ENCODE measurements around the gene ADD3. TPM values are rescaled to one million over a fixed set of nuclear protein-coding genes. Genes with fewer than 3 reads are reported as not detected.
A peak's percentile ranks its signal among the peaks of the same experiment; 100 is the strongest.

ADD3 gene
- total RNA-seq, 2 donors from 2014 or later, result 37.9 to 40.5 TPM

GRCh38 chr10:110065269-110065668 lies 57.5 kb downstream of the ADD3 start:
- ATAC-seq (no peak), DNase-seq (no peak)
- intact Hi-C loops (cut with DNase I), result no loop called here
- no peaks in the 10 kb centered on the region for H3K36me3 ChIP-seq (replicated peaks in 1 of 2; ENCODE audit: insufficient read depth in 1 of 2, low read depth in 2 of 2)
- no peak overlapping the region for H3K27ac ChIP-seq
- TF ChIP-seq POLR2A (IDR thresholded peaks at IDR 0.05) (no peak), CTCF (IDR thresholded peaks at IDR 0.05) (no peak)
- H3K27me3 ChIP-seq, result no peaks in the 10 kb centered on the region
- H3K4me1 ChIP-seq, result peaks cover 27% of the 10 kb centered on the region
- no peak overlapping the region for H3K4me3 ChIP-seq
- no peaks in the 10 kb centered on the region for H3K9me3 ChIP-seq
- 100% methylated on average over 1 of the region's 2 CpGs; no CpG with 5 or more reads in 1 of the 2 donors for WGBS, 2 donors

DNA sequence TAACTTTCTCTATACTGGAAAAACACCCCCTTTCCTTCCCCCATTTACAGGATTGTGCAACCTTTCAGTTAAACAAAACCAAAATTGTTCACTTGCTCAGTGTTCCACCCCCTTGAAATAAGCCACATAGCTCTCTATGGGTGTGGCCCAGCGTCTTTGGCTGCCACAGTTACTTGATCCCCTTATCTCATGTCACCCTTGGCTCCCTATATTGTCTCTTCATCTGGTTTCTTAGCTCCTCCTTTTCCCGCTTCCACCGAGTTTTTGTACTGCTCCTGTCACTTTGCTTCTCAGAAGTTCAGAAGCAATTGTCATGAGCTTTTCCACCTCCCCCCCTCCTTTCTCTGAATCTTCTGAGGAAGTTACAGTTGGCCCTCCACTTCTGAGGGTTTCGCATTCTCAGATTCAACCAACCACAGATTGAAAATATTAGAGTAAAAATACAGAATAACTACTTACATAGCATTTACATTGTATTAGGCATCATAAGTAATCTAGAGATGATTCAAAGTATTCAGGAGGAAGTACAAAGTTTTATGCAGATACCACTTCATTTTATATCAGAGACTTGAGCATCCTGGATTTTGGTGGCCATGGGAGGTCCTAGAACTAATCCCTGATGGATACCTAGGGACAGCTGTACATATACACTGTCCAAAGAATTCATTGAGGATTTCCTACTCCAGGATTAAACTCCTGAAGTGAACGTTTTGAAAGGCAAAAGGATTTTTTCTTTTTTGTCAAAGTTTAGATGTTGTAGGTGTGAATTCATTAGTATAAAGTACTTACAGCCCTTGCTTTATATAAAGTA lies 60.4 kb downstream of the ADD3 start:
- Histone ChIP-seq H3K4me3 (no peak overlapping the region), H3K27me3 (no peaks in the 10 kb centered on the region), H3K9me3 (no peaks in the 10 kb centered on the region), H3K27ac (peak overlapping the region in 1 of 4 donors; percentile 24), H3K4me1 (peaks cover 31% of the 10 kb centered on the region), H3K36me3 (replicated peaks in 1 of 2; ENCODE audit: insufficient read depth in 1 of 2, low read depth in 2 of 2) (no peaks in the 10 kb centered on the region)
- 54 to 60% methylated on average over 4 of the region's 5 CpGs for WGBS, 2 donors
- ATAC-seq (no peak), DNase-seq (peak in 1 of 4 donors; percentile 13)
- intact Hi-C loops (cut with DNase I), result no loop called here
- TF ChIP-seq CTCF (IDR thresholded peaks at IDR 0.05) (no peak), POLR2A (IDR thresholded peaks at IDR 0.05) (no peak)

- no peak for ATAC-seq
- 81 to 96% methylated on average over 6 to 7 of the region's 7 CpGs for WGBS, 2 donors
Observed at GRCh38 chr10:110068780-110069179, 61.0 kb downstream of the ADD3 start.

DNA sequence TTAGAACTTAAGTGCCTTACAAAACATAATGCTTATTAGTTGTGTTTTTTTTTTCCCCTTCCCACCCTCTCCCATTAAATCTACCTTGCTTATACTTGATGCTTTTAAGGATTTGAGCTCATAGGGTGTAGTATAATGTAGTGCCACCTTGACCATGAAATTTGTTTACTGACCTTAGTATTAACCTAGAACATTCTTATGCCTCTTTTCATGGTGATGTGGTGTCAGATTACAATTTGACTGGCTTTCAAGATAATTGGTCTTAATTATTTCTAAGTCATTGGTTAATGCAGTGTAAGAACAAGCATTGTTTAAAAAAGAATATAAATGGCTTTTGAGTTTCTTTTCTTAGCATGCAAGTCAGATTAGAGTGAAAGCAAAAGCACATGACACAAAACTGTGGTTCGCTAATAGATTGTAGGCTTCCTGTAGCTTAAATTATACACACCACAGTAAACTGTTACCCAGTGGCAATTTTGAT lies 61.8 kb downstream of the ADD3 start:
- Histone ChIP-seq H3K9me3 (no peaks in the 10 kb centered on the region), H3K4me3 (no peak overlapping the region), H3K27ac (peak overlapping the region in 1 of 4 donors; percentile 36), H3K27me3 (no peaks in the 10 kb centered on the region), H3K36me3 (replicated peaks in 1 of 2; ENCODE audit: insufficient read depth in 1 of 2, low read depth in 2 of 2) (no peaks in the 10 kb centered on the region), H3K4me1 (peaks cover 31% of the 10 kb centered on the region)
- intact Hi-C loops (cut with DNase I), result no loop called here
- WGBS, 2 donors, result 33 to 37% methylated on average over 1 of the region's 1 CpG
- ATAC-seq (no peak), DNase-seq (no peak)
- TF ChIP-seq POLR2A (IDR thresholded peaks at IDR 0.05) (no peak), CTCF (IDR thresholded peaks at IDR 0.05) (no peak)

More at GRCh38 chr10:110068780-110069179, 61.0 kb downstream of the ADD3 start:
- Histone ChIP-seq H3K36me3 (replicated peaks in 1 of 2; ENCODE audit: insufficient read depth in 1 of 2, low read depth in 2 of 2) (no peaks in the 10 kb centered on the region), H3K27ac (no peak overlapping the region), H3K4me3 (no peak overlapping the region), H3K4me1 (peaks cover 31% of the 10 kb centered on the region), H3K27me3 (no peaks in the 10 kb centered on the region), H3K9me3 (no peaks in the 10 kb centered on the region)
- TF ChIP-seq POLR2A (IDR thresholded peaks at IDR 0.05), result no peak
- TF ChIP-seq CTCF (IDR thresholded peaks at IDR 0.05), result no peak
- no peak for DNase-seq
- intact Hi-C loops (cut with DNase I), result no loop called here

All from body of pancreas (tissue), 4 donors.